Esophagus squamous epithelium (tissue), 5 donors: ENCODE data around the gene UBE2L5. TPM values are rescaled to one million over a fixed set of nuclear protein-coding genes. Genes with fewer than 3 reads are reported as not detected.

Experiments used
- DNase-seq: peaks from one replicate; lab custom pipeline; 2025; lab: John Stamatoyannopoulos, UW
- H3K27ac ChIP-seq, 4 donors: fragments of 200-600 bp; sonication (generic); one replicate each; pipeline ENCODE4 v1.5.1; 2016 to 2019; ENCODE audit warnings: mild to moderate bottlenecking in 1 of 4
- H3K27me3 ChIP-seq, 4 donors: fragments of 200-600 bp; sonication (generic); 1 replicate in 3 of 4; 2 replicates in 1 of 4; pipeline versions ENCODE4 v1.5.1 to v1.6.0; 2017 to 2021; ENCODE audit warnings: antibody characterized with exemption in 1 of 4
- H3K36me3 ChIP-seq, 3 donors: fragments of 200-600 bp; sonication (generic); one replicate each; pipeline ENCODE4 v1.5.1; 2016 to 2019
- H3K4me1 ChIP-seq, 3 donors: fragments of 200-600 bp; sonication (generic); one replicate each; pipeline ENCODE4 v1.5.1; 2017 to 2019
- H3K4me3 ChIP-seq, 4 donors: fragments of 200-600 bp; sonication (generic); 1 replicate in 3 of 4; 2 replicates in 1 of 4; pipeline ENCODE4 v1.5.1; 2016 to 2019; ENCODE audit warnings: mild to moderate bottlenecking in 2 of 4, moderate library complexity in 1 of 4
- H3K9me3 ChIP-seq, 3 donors: fragments of 200-600 bp; sonication (generic); one replicate each; pipeline ENCODE4 v1.5.1; 2016 to 2019
- POLR2A ChIP-seq, 4 donors: fragments of 450-650 bp; IDR thresholded peaks; one replicate each; pipeline ENCODE4 v1.6.1; 2017; ENCODE audit warnings: antibody characterized with exemption in 4 of 4, mild to moderate bottlenecking in 4 of 4, moderate library complexity in 3 of 4
- WGBS, 2 donors: methylation state at CpG; one replicate each; pipeline ENCODE4 v1.1.5; 2018; 5-methylcytosine and 5-hydroxymethylcytosine counted together
- intact Hi-C: fragments of 100-400 bp; cut with DNase I; formaldehyde crosslinking; loops from one replicate; pipeline ENCODE4 v1.15.0; 2022
- total RNA-seq, 4 donors: library from RNA; depleted of rRNA; stranded (reverse); fragments of >200 nt; gene quantifications; one replicate each; pipeline ENCODE4 v1.1.0, GENCODE V29; 2016
- TF ChIP-seq, protein P1 (sequence below), 6 experiments: fragments of 450-650 bp in 4 of 6; fragments of 200-600 bp in 2 of 6; sonication (generic) in 2 of 6; IDR thresholded peaks; one replicate each; pipeline ENCODE4 v1.5.1; 2016 to 2019; ENCODE audit warnings: antibody characterized with exemption in 6 of 6, mild to moderate bottlenecking in 4 of 6, moderate library complexity in 4 of 6
- donor health status: DM: yes; HTN: yes; CAD: no.

The UBE2L5 gene
- total RNA-seq, 4 donors from 2014 or later, result 0.19 TPM; not detected in 3

DNA sequence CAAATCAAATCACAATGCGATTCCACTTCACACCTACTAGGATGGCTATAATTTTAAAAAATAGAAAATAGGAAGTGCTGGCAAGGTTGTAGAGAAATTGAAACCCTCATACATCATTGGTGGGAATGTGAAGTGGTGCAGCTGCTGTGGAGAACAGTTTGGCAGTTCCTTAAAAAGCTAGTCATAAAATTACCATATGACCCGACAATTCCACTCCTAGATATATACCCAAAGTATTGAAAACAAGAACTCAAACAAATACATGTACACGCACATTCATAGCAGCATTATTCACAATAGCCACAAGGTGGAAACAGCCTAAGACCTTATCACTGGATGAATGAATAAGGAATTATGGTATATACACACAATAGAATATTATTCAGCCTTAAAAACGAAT lies 31.4 kb downstream of the UBE2L5 start:
- H3K27me3 ChIP-seq, result no peaks in the 10 kb centered on the region
- no peaks in the 10 kb centered on the region for H3K4me1 ChIP-seq
- 71 to 75% methylated on average over 4 of the region's 4 CpGs for WGBS, 2 donors
- H3K36me3 ChIP-seq, result peaks cover 0 to 16% (median 0%) of the 10 kb centered on the region in 3 donors
- no peak overlapping the region for H3K4me3 ChIP-seq
- H3K27ac ChIP-seq, result no peak overlapping the region
- intact Hi-C loops, result loop anchor here (10.0 kb wide), 1 partner anchor 319 kb away; no protein-coding TSS in a partner anchor
- TF ChIP-seq POLR2A (IDR thresholded peaks at IDR 0.05), result no peak
- TF ChIP-seq, protein P1, sequence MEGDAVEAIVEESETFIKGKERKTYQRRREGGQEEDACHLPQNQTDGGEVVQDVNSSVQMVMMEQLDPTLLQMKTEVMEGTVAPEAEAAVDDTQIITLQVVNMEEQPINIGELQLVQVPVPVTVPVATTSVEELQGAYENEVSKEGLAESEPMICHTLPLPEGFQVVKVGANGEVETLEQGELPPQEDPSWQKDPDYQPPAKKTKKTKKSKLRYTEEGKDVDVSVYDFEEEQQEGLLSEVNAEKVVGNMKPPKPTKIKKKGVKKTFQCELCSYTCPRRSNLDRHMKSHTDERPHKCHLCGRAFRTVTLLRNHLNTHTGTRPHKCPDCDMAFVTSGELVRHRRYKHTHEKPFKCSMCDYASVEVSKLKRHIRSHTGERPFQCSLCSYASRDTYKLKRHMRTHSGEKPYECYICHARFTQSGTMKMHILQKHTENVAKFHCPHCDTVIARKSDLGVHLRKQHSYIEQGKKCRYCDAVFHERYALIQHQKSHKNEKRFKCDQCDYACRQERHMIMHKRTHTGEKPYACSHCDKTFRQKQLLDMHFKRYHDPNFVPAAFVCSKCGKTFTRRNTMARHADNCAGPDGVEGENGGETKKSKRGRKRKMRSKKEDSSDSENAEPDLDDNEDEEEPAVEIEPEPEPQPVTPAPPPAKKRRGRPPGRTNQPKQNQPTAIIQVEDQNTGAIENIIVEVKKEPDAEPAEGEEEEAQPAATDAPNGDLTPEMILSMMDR (IDR thresholded peaks at IDR 0.05), result peak in 2 of 6 experiments; percentile 29 to 40
- no peaks in the 10 kb centered on the region for H3K9me3 ChIP-seq
- DNase-seq, result no peak

DNA sequence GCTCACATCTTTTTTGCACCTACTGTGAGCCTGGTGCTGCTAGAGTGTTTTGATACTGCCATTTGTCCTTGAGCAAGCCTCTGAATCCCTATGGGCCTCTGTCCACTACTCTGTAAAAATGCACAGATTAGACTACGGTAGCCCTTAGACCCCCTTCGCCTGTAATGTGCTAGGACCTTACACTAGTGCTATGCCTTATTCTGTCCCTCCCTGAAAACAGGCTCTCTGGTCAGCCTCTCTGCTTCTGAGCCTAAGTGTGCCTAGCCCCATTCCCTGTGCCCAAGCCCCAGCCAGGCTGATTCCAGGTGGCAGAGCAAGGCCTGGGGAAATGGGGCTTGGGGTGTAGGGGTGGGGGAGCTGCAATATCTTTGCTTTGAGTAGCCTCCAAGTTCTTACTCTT lies 32.7 kb downstream of the UBE2L5 start:
- intact Hi-C loops, result loop anchor here (10.0 kb wide), 1 partner anchor 320 kb away; no protein-coding TSS in a partner anchor
- TF ChIP-seq POLR2A (IDR thresholded peaks at IDR 0.05), result no peak
- TF ChIP-seq, protein P1 (IDR thresholded peaks at IDR 0.05), result no peak
- 100% methylated on average over 2 of the region's 2 CpGs for WGBS, 2 donors
- no peak for DNase-seq
- H3K36me3 ChIP-seq, result peaks cover 0 to 28% (median 0%) of the 10 kb centered on the region in 3 donors
- H3K4me1 ChIP-seq, result no peaks in the 10 kb centered on the region
- H3K9me3 ChIP-seq, result no peaks in the 10 kb centered on the region
- H3K4me3 ChIP-seq, result no peak overlapping the region
- no peaks in the 10 kb centered on the region for H3K27me3 ChIP-seq
- H3K27ac ChIP-seq, result no peak overlapping the region

DNA sequence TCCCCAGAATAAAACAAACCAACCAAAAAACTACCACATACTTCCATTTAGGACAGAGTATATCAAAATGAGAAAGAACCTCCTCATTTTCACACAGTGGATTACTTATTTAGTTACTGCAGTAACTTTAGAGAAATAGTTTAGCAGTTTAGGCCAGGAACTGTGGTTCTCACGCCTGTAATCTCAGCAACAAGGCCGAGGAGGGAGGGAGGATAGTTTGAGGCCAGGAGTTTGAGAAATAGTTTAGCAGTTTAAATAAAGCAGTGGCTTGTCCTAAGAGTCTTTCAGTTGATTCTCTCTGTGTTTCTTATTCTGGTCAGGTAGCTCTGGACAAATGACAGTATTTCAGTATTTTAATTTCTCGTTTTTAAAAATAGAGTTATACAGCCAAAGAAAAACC lies 34.0 kb downstream of the UBE2L5 start:
- H3K9me3 ChIP-seq, result no peaks in the 10 kb centered on the region
- H3K27me3 ChIP-seq, result no peaks in the 10 kb centered on the region
- H3K4me1 ChIP-seq, result peaks cover 0 to 1% (median 0%) of the 10 kb centered on the region in 3 donors
- no peak overlapping the region for H3K4me3 ChIP-seq
- no peak for DNase-seq
- peaks cover 0 to 29% (median 0%) of the 10 kb centered on the region in 3 donors for H3K36me3 ChIP-seq
- WGBS, 2 donors, result 55 to 58% methylated on average over 3 of the region's 3 CpGs
- no peak for TF ChIP-seq POLR2A (IDR thresholded peaks at IDR 0.05)
- TF ChIP-seq, protein P1 (IDR thresholded peaks at IDR 0.05), result no peak
- H3K27ac ChIP-seq, result no peak overlapping the region
- intact Hi-C loops, result loop anchor here (10.0 kb wide), 1 partner anchor 321 kb away; no protein-coding TSS in a partner anchor

DNA sequence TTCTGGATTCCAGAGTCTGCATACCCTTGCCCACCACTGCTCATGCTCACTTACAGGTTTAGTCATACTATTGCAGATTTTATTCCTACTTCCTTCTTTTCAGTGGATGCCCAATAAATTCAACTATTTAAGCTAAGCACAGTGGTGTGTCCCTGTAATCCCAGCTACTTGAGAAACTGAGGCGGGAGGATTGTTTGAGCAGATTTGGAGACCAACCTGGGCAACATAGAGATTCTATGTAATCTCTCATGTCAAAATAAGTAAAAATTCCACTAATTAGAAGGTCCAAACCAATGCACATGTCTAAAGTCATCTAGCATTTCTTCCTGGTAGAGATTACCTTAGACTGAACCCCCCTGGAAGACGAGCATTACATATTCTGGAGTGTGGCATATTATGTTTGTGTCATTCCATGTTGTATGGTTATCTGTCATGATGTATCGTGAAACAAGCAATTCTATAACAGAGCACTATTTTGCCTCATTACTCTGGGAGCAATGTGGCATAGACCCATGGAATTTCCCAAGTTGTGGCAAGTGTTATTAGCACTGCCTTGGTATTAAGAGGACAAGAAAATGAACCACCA lies 35.1 kb downstream of the UBE2L5 start:
- WGBS, 2 donors, result 69 to 75% methylated on average over 3 of the region's 3 CpGs
- no peak overlapping the region for H3K4me3 ChIP-seq
- TF ChIP-seq, protein P1 (IDR thresholded peaks at IDR 0.05), result no peak
- TF ChIP-seq POLR2A (IDR thresholded peaks at IDR 0.05), result no peak

More for the DNA sequence above, 35.1 kb downstream of the UBE2L5 start:
- peaks cover 0 to 13% (median 8%) of the 10 kb centered on the region in 3 donors for H3K4me1 ChIP-seq
- no peak for DNase-seq
- intact Hi-C loops, result loop anchor here (10.0 kb wide), 1 partner anchor 323 kb away; no protein-coding TSS in a partner anchor
- no peaks in the 10 kb centered on the region for H3K9me3 ChIP-seq
- peaks cover 0 to 41% (median 0%) of the 10 kb centered on the region in 3 donors for H3K36me3 ChIP-seq
- no peaks in the 10 kb centered on the region for H3K27me3 ChIP-seq
- H3K27ac ChIP-seq, result no peak overlapping the region
